Kidney tubule cell (primary cell): ENCODE data around the gene TRIM2.
A peak's percentile ranks its signal among the peaks of the same experiment; 100 is the strongest.

Experiments
- DNase-seq: peaks from one replicate; pipeline ENCODE4 v3.0.0-alpha.2; 2018; ENCODE audit warnings: low spot score

The TRIM2 gene

DNA sequence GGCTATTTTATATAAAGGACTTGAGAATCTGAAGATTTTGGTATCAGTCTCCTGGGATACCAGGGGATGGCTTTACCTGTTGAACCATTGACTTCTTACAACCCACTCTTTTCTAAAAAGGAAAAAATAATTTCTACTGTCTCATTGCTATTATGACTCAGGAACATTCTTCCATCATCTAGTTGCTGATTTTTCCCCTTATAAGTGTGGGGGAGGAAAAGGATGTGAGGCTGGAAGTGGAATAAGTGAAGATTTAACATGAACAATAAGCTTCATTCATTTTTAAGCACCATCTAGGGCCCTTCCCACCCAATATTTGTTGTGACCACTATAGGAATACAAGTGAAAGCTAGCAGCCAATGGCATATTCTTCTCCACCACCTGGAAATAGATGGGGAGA is 129.6 kb downstream of the TRIM2 start:
- DNase-seq = no peak

DNA sequence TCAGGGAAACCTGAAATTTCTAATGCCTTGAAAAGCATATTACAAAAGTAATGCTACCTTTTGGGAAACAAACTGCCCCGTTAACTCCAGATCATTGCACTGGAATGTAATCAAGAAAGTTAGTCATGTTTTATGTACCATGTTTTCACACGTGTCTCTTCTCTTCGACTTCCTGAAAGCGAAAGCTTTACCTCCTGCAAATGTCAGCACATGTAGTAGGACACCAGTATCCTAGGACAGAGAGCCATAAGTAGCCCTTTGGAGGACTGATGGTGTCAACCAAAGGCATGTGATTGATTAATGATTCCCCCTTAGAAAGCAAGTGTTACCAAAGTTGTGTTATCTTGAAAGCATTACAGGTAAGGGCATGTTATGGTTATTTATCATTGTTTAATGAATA is 131.4 kb downstream of the TRIM2 start:
- peak; percentile 55 for DNase-seq

DNA sequence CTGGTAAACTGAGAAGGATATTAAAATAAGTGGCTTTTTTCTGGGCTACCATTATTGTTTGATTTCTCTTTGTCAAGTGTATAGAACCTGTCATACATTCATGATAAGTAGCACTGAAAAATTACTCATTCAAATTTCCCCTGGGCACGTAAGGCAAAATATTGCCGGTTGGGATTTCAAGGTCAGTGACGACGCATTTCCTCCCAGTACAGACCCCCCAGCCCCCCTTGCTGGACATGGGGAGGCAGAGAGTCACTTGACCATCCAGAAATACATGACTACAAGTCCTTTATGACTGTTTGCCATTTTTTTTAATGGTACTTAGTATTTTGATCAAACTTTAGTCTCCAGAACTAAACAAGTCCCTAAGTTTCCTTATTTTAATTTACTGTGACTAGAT is 133.4 kb downstream of the TRIM2 start:
- DNase-seq = no peak

DNA sequence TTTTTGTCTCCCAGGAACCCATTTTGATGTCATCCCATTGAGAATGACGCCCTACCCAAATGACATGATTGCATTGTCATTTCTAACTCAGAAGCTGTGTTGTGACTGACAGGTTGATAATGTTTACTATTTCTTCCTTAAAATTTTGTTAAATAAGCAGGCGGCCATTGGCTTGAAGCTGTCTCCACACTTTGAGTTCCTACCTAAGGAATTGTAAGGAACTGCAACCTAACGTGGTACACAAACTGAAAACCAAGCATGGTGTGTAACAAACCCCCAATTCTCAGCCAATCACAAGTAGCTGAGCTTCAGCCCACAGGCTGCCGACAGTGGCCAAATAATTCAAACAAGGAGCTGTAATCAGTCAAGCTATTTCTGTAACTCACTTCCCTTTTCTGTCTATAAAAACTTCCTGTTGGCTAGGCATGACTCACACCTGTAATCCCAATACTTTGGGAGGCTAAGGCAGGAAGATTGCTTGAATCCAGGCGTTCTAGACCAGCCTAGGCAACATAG is 137.4 kb downstream of the TRIM2 start:
- DNase-seq = peak; percentile 78

DNA sequence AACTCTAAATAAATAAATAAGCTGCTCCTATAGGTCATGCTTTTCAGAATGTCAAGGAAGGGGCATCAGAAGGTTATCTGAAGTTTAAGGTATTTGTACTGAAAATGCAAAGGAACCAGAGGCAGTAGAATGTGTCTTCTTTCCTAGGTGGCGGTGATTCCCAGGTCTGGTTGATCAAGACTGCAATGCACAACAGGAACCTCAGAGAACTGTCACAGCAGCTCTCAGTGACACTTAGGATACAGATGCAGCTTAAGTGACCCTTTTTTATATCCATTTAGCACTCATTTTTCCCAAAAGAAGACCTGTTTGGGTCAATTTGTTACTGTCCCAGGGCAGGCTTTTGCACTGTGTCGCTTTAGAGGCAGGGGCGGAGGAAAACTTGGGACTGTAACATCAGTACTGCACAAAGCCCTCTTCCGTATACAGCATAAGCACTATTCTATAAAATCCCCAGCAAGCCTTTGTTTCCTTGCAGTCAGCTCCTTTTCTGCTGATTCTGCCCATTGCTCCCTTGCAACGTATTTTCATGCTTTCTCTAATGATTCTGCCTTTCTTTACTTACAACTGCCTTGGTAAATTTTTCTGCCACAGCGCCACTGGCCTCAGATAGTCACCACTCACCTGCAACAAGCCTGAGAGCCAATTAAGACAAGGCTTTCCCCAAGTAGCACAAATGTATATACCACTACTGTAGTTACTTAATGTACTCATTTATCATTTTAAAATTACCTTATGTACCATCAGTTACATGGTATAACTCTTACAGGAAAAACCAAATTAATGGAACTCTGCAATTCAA is 138.7 kb downstream of the TRIM2 start:
- no peak for DNase-seq

DNA sequence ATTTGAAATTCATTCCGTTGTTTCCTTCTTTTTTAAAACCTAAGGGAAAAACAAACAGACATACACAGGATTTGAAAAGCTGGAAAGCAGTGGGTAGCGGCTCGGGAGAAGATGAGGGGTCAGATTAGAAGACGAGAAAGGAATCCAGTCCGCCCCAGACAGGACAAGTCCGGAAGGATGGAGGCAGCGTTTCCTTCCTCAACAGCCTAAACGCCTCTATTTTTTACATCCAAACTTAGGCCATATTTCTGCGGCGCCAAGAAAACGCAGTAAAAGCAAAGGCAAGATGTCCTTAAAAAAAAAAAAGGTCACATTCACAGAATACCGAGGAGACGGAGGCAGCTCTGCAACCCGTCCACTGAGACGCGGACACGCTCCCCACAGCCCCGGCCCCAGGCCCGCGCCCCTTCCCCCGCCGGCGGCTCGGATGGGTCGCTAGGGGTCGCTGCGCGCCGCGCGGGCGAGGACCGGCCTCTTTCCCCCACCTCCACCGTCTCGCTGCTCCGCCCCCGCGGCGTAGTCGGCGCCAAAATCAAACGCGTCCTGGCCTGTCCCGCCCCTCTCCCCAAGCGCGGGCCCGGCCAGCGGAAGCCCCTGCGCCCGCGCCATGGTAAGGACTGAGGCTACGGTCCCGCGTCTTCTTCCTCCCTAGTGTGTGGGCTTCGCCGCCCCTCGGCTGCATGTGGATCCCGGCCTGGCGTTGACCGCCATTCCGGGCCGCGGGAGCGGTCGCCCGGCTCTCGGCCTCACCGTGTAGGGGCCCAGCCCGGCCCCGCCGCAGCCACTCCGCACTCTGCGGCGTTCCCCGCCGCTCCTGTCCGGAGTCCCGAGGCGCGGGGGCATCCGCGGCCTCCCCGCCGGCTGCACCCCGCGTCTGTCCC is 140.1 kb downstream of the TRIM2 start, which contains the start of gene MND1:
Gene MND1, plus strand, starts transcription at position 558 of the 881 bp plus-strand sequence. Its CDS starts 50 bp downstream, at position 608.
- DNase-seq = peak; percentile 84

DNA sequence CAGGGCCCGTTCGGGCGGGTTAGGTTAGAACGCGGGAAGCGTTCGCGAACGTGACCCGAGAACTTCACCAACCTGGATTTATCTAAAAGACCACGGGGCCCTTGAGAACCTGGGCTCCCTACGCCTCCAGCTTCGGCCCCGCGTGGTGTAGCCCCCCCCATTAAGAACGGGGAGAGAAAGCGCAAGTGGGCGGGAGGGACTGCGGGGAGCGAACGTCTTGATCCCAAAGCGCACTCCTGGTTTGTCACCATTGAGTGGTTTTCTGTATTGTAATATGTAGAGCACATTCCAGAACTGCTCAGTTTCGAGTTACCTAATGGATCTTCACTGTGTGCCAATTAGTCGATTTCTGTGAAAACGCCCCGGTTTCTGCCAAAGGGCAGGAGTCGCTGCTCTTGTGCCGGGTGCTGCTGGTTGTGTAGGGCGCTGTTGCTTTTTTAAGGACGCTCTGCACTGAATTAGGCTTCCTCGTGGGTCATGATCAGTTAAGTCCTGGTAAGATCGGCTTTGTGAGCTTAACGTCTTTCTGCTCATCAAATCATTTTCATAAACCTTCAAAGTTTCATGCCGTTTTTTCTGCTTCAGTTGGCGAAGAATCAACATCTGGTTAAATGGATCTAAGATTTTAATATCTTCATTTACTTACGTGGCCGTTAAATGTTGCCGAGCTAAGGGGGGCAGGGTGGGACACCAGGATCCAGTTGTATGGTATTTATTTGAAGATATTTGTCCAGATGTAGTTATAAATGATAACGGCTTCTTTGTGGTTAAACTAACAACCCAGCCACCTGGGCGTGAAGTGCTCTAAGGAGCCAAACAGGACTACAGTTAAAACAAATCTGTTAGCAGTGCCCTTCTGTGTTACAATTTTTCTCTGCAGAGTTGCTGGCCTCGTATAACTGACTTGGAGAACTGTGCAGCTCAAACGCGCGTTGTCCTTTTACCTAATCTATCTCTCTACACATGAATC is 141.1 kb downstream of the TRIM2 start:
- DNase-seq = peak; percentile 61

DNA sequence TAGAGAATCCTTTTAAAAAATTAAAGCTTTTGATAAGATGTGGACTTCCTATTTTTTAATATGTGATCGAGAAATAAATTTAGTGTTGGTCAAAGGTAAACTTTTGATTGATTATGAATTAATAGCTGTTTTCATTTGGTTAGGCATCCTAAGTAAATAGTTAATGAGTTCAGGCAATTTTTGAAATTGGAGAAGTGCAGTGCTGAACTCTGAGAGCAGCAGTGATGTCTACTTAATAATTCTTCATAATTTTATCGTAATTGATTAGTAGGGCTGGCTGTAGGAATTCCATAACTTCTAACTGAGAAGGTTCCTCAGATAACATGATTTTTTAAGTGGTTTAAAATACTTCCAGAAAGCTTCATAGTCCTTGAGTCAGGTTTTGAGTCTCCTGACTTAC is 141.8 kb downstream of the TRIM2 start:
- no peak for DNase-seq

DNA sequence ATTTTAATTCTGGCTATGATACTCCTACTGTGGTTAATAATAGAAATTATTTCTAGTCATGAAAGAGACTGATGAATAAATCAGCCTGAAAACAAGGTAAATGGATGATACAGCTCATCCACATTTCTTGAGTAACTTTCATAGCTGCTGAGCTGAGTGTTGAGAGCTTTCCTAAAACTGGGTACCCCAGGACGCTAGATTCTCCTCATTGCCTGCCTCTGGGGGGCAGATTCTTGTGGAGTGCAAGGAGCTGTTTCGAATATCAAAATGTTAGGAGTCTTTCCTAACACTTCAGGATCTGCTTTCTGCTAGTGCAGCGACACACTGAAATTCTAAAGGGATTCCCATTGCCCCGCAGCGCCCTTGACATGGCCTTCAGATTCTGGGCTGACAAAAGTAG is 142.3 kb downstream of the TRIM2 start:
- no peak for DNase-seq

DNA sequence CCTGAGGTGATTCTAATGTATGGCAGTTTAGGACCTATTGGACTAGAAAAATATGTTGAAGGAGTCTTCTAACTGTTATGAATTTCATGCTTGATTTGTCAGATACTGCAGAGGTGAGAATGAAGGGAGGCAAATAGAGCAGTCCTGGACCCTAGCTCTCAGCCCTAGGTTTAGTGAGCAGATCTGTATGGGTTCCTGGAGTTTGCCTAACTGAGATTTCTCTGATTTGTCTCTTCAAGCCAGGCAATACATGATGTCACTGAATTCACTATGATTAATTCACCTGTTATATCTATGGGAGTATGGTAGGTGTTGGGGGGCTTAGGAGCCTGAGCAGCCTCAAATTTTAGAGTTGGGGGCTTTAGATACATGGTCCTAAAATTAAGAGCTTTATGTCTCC is 142.9 kb downstream of the TRIM2 start:
- no peak for DNase-seq

DNA sequence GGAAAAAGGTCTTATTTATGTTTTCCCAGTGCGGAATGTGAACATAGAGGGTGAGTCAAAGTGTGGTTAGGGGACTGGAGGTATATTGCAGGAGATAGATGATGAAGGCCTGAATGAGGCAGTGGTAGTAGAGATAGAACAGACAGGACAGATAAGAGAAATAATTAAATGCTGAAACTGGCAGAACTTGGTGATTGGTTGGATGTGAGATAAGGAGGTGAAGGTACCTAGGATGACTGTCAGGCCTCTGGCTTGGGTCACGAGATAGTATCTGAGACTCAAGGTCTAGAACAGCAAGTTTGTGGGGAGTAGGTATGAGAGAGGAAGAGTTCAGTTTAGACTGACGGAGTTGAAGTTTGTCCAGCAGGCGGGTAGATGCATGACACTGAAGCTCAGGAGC is 143.8 kb downstream of the TRIM2 start:
- DNase-seq = peak; percentile 9

DNA sequence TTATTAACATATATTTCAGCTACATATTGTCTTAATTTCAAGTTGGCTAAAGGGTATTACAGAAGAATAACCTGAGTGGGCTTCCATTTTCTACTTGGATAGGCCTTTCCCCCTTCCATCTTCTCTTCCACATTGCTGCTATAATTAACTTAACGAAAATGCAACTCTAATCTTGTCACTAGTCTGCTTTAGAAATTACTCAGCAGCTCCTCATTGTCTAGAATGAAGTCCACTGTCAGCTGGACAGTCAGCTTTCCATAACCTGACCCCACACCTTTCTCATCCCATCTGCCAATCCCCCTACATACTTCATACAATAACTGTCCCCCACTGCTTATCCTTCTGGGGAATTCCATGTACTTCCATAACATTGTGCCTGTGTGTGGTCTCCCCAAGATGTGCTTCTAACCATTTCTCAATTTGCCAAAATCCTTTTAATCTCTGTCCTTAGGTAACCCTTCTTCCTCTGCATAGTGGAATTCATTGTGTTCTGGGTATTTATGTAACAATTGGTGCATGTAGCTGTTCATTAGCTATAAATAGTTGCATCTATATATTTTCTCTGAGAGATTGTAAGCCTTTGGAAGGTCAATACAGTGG is 145.1 kb downstream of the TRIM2 start:
- no peak for DNase-seq

DNA sequence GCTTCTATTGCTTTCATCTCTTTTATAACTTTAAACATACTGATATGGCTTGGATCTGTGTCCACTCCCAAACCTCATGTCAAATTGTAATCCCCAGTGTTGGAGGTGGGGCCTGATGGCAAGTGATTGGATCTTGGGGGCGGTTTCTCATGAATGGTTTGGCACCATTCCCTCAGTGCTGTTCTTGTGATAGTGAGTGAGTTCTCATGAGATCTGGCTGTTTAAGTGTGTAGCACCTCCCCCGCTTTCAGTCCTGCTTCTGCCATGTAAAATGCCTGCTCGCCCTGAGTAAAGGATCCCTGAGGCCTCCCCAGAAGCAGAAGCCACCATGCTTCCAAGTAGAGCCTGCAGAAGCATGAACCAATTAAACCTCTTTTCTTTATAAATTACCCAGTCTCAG is 157.9 kb downstream of the TRIM2 start:
- peak; percentile 53 for DNase-seq

DNA sequence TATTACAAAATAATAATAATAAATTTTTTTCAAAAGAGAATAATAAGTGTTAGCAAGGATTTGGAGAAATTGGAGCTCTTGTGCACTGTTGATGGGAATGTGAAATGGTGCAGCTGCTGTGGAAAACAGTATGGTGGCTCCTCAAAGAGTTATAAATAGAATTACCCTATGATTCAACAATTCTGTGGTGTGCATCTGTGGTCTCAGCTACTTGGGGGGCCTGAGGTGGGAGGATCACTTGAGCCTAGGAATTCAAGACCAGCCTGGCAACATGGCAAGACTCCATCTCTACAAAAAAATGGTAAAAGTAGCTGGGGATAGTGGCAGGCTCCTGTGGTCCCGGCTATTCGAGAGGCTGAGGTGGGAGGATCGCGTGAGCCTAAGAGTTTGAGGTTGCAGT is 159.8 kb downstream of the TRIM2 start:
- no peak for DNase-seq

DNA sequence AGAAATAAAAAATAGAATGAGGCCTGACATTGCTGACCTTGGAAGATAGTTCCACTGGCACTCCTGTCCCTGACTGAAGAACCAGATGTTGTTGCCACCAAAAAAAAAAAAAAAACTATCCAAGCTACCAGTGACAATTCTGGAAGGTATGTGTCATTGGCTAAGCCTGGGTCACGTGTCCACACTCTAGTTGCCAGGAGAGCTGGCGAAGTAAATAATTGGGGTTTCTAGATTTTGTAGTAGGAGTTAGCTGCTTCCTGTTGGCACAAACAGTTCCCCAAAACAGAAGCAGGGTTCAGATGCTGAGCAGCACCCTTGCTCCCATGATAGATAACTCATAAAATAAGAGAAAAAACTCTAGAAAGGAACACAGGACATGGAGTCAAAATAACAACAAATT is 160.8 kb downstream of the TRIM2 start:
- no peak for DNase-seq

DNA sequence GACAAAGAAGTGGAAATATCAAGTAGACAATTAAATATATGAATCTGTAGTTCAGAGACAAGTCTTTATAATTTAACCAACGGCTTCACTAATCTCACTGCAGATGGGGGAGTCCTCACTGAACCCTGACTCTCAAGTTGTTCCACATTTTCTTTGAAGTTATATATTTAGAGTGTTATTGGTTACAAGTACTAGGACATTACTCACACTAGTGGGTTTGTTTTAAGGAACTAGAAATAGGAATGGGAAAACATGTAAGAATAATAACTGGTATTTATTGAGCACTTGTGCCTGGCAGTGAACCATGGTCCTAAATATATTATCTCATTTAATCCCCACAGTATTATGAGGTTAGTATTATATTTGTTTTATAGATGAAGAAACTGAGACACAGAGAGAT is 162.2 kb downstream of the TRIM2 start:
- no peak for DNase-seq

DNA sequence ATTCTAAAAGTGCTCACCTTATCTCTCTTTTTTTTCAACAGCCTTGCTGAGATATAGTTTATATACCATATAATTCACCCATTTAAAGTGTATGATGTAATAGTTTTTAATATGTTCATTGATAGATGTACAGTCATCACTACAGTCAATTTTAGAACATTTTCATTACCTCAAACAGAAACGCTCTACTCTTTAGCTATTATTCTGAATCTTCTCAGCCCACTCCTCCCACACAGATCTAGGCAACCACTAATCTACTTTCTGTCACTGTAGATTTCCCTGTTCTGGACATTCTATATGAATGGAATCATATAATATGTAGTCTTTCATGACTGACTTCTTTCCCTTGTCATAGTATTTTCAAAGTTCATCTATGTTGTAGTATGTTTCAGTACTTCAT is 162.8 kb downstream of the TRIM2 start:
- no peak for DNase-seq

DNA sequence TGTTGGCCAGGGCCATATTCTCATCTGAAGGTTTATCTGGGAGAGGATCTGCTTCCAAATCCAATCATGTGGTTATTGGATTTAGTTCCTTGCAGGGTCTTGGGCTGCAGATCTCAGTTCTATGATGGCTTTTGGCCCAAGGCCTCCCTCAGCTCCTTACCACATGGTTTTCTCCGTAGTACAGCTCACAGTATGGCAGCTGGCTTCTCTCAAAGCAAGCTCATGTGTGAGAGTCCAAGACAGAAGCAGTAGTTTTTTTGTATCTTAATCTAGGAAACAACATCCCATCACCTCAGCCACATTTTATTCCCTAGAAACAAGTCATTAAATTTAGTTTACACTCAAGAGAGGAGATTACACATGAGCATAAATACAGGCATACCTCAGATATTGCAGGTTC is 164.8 kb downstream of the TRIM2 start:
- no peak for DNase-seq

DNA sequence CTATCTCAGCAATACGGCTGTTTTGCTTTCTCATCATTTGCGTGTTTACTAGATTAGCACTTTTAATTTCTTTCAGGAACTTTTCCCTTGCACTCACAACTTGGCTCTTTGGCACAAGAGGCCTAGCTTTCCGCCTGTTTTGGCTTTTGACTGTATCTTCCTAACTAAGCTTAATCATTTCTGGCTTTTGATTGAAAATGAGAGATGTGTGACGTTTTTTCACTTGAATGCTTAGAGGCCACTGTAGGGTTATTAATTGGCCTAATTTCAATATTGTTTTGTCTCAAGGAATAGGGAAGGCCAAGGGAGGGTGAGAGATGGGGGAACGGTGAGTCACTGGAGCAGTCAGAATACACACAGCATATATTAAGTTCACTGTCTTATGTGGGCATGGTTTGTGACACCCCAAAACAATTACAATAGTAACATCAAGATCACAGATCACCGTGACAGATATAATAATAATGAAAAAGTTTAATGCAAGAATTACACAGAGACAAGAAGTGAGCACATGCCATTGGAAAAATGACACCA is 167.5 kb downstream of the TRIM2 start:
- no peak for DNase-seq

DNA sequence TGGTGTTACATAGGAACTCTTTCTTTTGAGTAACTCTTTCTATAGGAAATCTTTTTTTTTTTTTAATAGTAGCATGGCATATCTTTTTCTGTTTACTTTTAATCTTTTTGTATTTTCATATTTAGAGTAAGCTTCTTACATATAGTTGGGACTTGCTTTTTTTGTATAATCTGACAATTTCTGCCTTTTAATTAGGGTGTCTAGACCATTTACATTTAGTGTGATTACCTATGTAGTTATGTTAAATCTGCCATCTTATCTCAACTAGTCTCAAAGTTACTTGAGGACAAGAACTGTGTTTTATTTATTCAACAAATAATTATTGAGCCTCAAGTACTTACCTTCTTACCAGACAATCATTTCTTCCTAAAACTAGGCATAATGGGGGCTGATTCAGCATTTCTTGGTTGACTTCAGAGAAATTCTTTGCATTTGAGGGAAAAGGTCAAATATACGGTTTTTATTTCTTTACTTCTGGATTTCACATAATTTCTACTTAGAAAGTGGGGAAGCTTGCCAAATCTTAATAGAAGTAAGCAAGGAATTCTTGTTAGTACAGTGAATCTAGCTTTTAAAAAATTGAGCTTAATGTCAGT is 168.8 kb downstream of the TRIM2 start:
- no peak for DNase-seq

DNA sequence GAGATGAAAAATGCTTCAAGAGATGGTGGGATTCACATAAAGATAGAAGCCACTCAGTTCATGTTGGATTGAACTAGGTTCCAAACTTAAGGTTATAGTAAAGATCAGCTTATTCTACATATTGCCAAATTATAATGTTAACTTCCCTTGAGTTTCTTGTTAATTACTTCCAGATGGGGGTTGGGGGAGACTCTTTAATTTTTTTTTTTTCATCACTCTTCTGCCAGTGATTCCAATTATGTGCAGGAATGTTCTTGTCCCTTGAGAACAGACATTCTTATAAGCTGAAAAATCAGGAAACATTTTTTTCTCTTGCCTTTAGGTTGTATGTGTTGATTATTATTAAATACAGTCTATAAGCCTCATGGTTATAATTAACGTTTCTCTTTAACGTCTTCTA is 170.2 kb downstream of the TRIM2 start:
- no peak for DNase-seq
